ENCODE data around the gene ARHGAP1.
"Not testable (repeated sequence)": the region's sequence is repeated elsewhere in the genome, so short reads cannot be mapped to it uniquely, and the experiment has no call there.

The ARHGAP1 gene

DNA sequence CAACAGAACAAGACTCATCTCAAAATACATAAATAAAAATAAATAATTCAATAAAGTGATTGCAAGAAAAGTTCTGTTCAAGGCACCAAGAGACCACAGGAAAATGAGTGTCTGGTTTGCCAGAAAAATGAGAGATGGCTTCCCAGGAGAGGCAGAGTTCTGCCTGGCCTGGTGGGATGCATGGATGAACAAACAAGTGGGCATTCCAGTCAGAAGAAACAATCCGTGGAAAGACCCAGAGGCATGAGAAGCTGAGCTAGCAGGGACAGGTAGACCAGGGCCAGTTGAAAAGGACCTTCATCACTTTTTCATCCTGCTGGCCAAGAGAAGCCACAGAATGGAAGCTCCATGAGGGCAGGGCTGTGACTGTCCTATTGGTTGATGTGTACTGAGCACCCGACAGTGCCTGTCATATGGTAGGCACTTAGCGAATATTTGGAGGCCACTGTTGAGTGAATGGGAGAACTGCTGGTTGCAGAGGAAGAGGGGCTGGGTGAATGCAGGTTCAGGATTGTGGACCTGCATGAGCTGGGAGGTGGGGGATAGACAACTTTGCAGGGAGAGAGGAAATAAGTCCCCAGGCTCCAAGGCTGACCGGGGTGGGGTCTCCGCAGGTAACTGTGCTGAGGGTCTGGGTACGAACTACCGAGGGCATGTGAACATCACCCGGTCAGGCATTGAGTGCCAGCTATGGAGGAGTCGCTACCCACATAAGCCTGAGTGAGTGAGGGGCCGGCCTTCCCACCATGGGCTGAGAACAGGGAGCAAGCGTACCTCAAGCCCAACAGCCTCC lies 22.3 kb upstream of the ARHGAP1 start:
- no peak for DNase-seq

DNA sequence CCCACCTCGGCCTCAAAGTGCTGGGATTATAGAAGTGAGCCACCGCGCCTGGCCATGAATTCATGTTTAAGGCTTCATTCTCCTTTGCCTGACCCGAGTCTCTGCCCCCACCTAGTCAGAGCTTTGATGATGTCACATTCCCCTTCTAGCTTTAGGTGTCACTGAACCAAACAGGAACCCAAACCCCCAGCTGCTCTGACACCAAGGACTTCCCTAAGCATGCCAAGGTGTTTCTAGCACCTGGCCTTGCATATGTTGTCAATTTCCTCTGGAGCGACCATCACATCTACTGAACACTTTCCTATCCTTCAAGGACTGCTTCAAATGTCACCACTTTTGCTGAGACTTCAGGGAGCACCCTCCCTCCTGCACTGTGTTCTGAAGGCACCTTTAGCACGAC lies 20.9 kb upstream of the ARHGAP1 start:
- DNase-seq = no peak

DNA sequence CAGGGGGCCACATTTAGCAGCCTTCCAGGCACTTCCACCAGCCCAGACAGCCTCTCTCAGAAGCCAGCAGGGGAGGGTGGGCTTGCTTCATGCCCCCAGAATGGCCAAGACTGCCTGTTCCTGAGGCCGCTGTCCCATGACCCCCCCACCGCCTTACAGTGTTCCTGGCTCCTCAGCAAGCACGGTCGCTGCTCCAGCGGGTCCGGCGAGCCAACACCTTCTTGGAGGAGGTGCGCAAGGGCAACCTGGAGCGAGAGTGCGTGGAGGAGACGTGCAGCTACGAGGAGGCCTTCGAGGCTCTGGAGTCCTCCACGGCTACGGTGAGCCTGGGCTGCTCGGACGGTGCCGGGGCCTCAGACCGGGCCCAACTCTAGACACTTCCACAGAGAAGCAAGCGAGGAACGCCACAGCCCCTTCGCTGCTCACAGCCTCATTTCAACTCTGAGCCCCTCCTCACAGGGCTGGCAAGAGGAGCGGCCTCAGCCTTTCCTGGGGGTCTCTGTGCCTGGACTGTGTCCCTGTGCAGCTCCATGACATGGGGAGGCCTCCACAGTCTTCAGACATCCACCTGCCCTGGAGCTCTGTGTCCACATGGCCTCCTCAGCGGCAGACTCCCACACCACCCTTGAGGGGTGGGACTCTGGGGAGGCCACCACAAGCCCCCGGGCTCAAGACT lies 19.3 kb upstream of the ARHGAP1 start:
- DNase-seq = no peak

- no peak for DNase-seq
Observed at GRCh38 chr11:46719048-46719542, 18.7 kb upstream of the ARHGAP1 start, which contains the start of gene F2. Gene F2, plus strand, starts transcription at chr11:46719213. Its CDS starts 23 bp downstream, at chr11:46719236.

DNA sequence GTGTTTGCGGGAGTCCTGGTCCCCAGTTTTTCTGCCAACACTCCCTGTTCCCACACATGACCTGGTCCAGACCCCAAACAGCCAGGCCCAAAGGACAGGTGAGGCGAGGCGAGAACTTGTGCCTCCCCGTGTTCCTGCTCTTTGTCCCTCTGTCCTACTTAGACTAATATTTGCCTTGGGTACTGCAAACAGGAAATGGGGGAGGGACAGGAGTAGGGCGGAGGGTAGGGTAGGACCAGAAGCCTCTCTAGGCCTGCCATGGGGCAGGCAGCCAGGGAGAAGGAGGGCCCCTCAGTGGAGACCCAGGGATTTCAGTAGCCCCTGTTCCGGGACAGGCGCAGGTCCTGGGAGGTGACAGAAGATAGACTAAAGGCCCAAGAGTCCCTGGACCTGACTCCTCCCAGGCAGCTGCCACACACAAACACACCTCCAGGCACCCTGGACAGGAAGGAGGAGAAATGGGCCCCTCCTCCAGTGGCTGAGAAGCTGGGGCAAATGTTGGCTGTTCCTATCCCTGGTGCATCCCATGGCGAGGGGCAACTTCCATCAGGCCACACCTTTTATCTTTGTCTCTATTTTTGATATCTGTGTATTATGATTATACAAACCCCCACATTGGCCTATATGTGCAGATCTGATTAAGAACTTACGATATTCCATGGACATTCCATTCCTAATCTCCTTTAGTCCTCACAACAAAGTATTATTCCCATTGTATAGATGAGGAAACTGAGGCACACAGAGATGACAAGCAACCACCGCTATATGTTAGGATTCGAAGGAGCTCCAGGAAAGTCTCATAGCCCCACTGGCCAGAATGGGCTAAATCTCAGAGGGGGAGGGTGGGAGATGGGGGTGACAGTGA lies 18.0 kb upstream of the ARHGAP1 start:
- DNase-seq = no peak

DNA sequence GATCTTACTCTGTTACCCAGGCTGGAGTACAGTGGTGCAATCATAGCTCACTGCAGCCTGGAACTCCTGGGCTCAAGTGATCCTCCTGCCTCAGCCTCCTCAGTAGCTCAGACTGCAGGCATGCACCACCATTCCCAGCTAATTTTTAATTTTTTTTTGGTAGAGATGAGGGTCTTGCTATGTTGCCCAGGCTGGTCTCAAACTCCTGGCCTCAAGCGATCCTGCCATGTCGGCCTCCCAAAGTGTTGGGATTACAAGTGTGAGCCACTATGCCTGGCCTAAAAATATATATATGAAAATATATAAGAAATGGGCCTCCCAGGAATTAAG lies 17.4 kb upstream of the ARHGAP1 start:
- DNase-seq = not testable (repeated sequence)

DNA sequence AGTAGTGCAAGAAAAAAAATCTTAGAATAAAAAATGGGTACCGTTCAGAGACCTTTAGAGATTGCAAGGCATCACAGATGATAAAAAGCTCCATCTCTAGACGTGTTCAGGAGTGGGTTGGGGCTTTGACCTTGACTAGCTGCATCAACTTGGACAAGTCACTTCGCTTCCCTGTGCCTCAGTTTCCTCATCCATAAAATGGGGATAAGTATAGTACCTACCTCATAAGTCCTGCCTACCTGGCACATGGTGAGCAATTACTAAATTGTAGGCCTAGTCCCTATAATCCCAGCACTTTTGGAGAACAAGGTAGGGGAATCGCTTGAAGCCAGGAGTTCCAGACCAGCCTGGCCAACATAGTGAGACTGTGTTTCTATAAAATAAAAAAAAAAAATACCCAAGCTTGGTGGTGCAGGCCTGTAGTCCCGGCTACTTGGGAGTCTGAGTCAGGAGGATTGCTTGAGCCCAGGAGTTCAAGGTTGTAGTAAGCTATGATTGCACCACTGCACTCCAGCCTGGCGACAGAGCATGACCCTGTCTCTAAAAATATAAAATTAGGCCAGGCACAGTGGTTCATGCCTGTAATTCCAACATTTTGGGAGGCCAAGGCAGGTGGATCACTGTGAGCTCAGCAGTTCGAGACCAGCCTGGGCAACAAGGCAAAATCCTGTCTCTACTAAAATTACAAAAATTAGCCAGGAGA lies 12.6 kb upstream of the ARHGAP1 start:
- no peak for DNase-seq

DNA sequence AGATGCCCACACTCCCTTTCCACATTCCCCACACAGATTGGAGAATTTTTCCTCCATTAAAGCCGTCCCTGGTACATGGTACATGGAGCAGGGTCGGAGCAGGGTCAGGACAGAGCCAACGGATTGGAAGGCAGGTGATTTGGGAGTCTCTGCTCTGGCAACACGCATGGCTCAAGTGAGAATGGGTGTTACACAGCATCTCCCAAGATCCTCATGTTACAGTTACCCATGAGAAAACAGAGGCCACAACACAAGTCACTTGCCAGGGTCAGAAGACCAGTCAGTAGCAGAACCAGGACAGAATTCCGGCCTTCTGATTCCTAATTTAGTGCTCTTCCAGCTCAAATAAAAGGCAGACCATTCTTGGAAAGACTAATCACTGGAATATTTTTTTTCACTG lies 10.9 kb upstream of the ARHGAP1 start:
- DNase-seq = no peak

DNA sequence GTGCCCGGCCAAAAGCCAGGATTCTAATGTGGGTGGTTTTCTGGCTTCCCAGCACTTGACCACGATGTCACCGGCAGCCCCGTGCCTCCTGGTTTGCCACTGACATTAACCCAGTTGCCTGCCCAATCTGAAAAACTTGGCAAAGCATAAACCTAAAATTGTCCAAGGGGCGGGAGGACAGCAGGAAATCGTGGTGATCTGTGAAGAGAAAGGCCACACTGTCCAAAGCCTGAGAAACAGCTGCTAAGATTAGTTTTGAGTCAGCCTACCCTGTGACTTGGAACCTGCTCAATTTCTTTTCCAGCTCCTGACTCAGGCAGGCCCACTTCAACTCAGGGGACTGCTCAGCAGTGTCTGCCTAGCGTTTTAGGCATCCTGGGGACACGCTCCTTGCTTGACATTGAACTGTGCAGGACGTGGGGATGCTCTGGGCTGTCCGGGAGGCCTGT lies 10.4 kb upstream of the ARHGAP1 start:
- DNase-seq = peak; percentile 70

DNA sequence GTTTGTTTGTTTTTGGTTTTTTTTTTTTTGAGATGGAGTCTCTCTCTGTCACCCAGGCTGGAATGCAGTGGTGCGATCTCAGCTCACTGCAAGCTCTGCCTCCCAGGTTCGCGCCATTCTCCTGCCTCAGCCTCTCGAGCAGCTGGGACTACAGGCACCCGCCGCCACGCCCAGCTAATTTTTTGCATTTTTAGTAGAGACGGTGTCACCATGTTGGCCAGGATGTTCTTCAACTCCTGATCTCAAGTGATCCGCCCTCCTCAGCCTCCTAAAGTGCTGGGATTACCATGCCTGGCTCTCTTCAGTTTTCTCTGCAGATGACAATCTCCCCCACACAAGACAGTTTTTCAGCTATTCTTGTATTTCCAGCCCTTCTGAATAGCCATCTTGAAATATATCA lies 8.9 kb upstream of the ARHGAP1 start:
- not testable (repeated sequence) for DNase-seq

GRCh38 chr11:46706886-46707285 lies 6.5 kb upstream of the ARHGAP1 start:
- DNase-seq = no peak

- no peak for DNase-seq
Observed at GRCh38 chr11:46705070-46705688, 4.8 kb upstream of the ARHGAP1 start.

DNA sequence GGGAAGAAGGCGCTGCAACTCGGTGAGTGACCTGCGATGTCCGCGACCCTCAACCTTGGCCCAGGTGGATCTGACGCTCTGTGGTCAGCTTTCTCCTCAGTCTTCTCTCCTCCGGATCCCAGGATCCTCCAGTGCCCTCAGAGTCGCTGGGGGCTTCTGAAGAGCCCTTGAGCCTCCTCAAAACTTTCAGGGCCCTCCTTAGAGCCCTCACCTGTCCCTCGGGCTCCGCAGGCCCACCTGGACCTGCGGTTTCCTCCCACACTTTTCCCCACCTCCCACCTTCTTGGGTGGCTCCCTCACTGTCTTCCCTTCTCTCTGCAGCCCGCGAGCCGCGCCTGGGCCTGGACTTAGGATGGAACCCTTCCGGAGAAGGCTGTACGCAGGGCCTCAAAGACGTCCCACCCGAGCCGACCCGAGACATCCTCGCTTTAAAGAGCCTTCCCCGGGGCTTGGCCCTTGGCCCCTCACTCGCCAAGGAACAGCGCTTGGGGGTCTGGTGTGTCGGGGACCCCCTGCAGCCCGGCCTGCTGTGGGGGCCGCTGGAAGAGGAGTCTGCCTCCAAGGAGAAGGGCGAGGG lies 747 bp upstream of the ARHGAP1 start:
- DNase-seq = no peak

DNA sequence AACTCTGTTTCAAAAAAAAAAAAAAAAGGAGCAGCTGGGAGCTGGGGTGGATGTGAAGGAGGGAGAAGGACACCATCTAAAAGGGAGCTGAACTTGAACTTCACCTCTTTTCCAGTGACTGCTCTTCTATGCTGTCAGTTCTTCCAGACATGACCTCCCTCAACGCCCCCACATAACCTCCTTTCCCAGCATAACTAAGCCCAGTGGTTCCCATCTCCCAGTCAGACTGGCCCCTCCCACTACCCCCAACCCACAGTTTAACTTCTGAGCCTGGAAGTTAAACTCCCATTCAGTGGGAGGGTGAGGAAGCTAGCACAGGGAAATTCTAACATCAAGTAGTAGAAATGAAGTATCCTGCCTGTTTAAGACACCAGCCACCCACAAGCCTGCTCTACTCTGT lies 1.8 kb downstream of the ARHGAP1 start:
- DNase-seq = no peak

DNA sequence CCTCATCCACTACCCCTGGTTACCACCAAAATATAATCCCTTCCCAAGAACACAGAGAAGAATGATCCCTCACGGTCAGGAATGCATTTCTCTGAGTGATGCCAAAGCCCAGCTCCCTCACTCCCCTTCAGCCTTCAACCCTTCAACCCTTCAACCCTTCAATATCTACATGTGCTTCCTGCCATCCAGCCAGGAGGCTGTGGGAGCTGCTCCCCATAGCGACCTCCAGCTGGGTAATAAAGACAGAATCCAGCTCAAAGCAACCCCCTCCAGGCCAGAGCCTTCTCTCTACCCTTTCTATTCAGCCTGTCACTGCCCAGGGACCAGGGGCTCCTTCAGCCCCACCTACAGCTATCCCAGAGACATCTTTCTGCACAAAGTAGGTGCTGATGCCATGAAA lies 2.7 kb downstream of the ARHGAP1 start:
- no peak for DNase-seq

DNA sequence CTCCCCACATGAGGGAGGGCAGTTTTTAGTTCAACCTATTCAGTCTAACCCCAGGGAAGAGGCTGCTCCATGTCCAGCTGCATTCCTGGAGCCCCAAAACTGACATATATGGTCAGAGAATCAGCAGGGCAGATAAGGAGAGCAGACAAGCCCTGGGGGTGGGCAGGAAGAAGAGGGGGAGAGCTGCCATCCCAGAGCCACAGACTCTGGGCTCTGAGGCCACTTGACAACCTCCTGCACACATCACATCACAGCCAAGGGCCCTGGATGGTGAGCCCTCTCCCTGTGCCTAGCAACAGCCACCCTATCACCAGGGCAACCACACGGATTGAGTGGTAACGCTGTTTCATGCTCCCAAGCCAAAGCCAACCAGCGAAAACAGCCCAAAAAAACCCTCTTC lies 3.1 kb downstream of the ARHGAP1 start:
- DNase-seq = no peak

DNA sequence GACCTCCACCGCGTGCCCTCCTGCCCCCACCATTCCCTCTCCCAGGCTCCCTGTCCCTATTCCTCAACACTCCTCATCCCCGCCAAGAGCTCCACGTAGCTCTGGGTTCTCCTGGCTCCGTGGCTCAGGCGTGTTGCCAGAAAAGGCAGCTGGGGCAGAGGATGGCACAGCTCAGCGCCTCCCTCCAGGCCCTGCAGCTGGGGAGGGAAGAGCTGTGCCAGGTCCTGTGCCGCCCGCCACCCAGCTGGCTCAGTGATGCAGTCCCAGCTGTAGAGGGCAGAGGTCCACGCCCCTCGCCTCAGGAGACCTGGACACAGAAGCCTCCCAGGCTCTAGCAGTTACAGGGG lies 4.2 kb downstream of the ARHGAP1 start:
- DNase-seq = no peak

- no peak for DNase-seq
Observed at GRCh38 chr11:46695345-46696211, 4.8 kb downstream of the ARHGAP1 start.

DNA sequence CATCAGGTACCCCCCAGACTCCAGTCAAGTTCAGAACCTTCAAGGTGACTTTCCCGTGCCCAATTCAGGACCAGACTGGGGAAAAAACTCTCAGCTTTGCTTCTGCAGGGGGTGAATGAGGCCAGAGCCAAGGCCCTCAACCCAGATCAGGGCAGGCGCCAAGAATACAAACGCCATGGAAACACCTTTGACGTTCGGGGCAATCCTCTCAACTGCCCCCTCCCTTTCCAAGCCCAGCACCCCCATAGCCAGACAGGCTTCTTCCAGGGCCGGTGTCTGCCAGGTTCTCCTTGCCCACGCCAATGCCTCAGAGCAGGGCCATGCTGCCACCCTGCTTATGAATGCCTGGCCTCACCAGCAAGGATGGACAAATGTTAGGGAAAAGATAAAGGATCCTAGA lies 5.8 kb downstream of the ARHGAP1 start:
- no peak for DNase-seq

GRCh38 chr11:46694072-46694471 lies 6.3 kb downstream of the ARHGAP1 start:
- no peak for DNase-seq

DNA sequence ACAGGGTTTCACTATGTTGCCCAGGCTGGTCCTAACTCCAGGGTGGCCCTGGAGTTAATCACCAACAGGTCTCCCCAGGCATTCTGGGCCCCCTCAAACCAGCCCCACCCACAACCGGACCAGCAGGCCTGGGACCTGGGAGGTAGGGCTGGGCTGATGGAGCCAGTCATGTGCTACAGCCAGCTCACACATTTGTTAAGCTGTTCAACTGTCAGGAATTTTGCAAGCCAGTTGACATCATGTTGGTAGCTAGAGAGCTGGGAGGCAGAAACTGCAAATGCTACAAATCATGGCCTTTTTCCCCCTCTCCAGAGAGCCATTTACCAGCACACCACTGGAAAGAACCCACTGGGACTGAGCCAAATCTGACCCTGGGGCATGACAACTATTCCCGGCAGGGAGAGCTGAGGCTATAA lies 6.8 kb downstream of the ARHGAP1 start:
- peak; percentile 39 for DNase-seq

All from fibroblast of skin of right quadriceps (primary cell).